ENCODE data around the gene ERG. TPM values are rescaled to one million over a fixed set of nuclear protein-coding genes. Genes with fewer than 3 reads are reported as not detected.

The ERG gene
- polyA plus RNA-seq, 1 donor from 2014 or later, result not detected

DNA sequence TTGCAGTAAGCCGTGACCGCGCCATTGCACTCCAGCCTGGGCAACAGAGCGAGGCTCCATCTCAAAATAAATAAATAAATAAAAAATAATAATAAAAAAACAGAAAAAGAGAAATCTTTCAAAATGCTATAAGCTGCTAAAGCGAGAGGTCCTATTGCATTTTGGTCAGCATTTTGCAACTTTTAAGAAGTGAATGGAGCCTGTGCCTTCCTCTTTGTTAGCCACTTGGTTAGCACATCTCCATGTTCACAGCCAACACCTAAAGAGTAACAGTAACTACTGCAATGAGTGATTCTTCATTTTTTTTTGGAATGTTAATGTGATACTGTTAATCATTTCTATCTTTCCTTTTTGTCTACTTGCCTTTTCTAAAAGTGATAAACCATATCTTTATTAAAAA is 80.6 kb downstream of the ERG start:
- H2AFZ ChIP-seq (ENCODE audit: low read depth, low read length), result no peak overlapping the region
- H3K27ac ChIP-seq (ENCODE audit: low read length), result no peak overlapping the region
- H3F3A ChIP-seq (ENCODE audit: insufficient read depth, low read length, poor library complexity, severe bottlenecking), result no peaks in the 10 kb centered on the region
- H3K4me3 ChIP-seq (ENCODE audit: low read length), result no peak overlapping the region
- no peaks in the 10 kb centered on the region for H3K79me2 ChIP-seq (replicated peaks; ENCODE audit: insufficient read depth, low read length)
- H3K4me2 ChIP-seq (ENCODE audit: low read length), result no peak overlapping the region
- no peaks in the 10 kb centered on the region for H3K9me3 ChIP-seq (ENCODE audit: low read length)
- H3K9me2 ChIP-seq (ENCODE audit: insufficient read depth, low read length), result no peaks in the 10 kb centered on the region
- H3K36me3 ChIP-seq (ENCODE audit: insufficient read depth, low read length), result no peaks in the 10 kb centered on the region
- H3K9ac ChIP-seq (ENCODE audit: low read length), result no peak overlapping the region
- no peaks in the 10 kb centered on the region for H3K27me3 ChIP-seq (ENCODE audit: insufficient read depth, low read depth, low read length)
- TF ChIP-seq EP300 (conservative IDR thresholded peaks at IDR 0.05; ENCODE audit: poor library complexity, severe bottlenecking), result no peak
- TF ChIP-seq, protein P1, sequence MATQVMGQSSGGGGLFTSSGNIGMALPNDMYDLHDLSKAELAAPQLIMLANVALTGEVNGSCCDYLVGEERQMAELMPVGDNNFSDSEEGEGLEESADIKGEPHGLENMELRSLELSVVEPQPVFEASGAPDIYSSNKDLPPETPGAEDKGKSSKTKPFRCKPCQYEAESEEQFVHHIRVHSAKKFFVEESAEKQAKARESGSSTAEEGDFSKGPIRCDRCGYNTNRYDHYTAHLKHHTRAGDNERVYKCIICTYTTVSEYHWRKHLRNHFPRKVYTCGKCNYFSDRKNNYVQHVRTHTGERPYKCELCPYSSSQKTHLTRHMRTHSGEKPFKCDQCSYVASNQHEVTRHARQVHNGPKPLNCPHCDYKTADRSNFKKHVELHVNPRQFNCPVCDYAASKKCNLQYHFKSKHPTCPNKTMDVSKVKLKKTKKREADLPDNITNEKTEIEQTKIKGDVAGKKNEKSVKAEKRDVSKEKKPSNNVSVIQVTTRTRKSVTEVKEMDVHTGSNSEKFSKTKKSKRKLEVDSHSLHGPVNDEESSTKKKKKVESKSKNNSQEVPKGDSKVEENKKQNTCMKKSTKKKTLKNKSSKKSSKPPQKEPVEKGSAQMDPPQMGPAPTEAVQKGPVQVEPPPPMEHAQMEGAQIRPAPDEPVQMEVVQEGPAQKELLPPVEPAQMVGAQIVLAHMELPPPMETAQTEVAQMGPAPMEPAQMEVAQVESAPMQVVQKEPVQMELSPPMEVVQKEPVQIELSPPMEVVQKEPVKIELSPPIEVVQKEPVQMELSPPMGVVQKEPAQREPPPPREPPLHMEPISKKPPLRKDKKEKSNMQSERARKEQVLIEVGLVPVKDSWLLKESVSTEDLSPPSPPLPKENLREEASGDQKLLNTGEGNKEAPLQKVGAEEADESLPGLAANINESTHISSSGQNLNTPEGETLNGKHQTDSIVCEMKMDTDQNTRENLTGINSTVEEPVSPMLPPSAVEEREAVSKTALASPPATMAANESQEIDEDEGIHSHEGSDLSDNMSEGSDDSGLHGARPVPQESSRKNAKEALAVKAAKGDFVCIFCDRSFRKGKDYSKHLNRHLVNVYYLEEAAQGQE (IDR thresholded peaks at IDR 0.05; ENCODE audit: borderline replicate concordance), result no peak
- TF ChIP-seq POLR2AphosphoS5 (IDR thresholded peaks at IDR 0.05), result no peak
- no peak for TF ChIP-seq MXI1 (conservative IDR thresholded peaks at IDR 0.05; ENCODE audit: poor library complexity, severe bottlenecking)
- TF ChIP-seq TAF1 (IDR thresholded peaks at IDR 0.05; ENCODE audit: low read depth), result no peak
- TF ChIP-seq EZH2 (IDR thresholded peaks at IDR 0.05; ENCODE audit: borderline replicate concordance, insufficient read depth, low read length, poor library complexity, severe bottlenecking), result no peak
- no peak for TF ChIP-seq RAD21 (conservative IDR thresholded peaks at IDR 0.05)
- TF ChIP-seq, protein P2, sequence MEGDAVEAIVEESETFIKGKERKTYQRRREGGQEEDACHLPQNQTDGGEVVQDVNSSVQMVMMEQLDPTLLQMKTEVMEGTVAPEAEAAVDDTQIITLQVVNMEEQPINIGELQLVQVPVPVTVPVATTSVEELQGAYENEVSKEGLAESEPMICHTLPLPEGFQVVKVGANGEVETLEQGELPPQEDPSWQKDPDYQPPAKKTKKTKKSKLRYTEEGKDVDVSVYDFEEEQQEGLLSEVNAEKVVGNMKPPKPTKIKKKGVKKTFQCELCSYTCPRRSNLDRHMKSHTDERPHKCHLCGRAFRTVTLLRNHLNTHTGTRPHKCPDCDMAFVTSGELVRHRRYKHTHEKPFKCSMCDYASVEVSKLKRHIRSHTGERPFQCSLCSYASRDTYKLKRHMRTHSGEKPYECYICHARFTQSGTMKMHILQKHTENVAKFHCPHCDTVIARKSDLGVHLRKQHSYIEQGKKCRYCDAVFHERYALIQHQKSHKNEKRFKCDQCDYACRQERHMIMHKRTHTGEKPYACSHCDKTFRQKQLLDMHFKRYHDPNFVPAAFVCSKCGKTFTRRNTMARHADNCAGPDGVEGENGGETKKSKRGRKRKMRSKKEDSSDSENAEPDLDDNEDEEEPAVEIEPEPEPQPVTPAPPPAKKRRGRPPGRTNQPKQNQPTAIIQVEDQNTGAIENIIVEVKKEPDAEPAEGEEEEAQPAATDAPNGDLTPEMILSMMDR (IDR thresholded peaks at IDR 0.05; ENCODE audit: poor library complexity, severe bottlenecking), result no peak
- no peak for TF ChIP-seq SMC3 (conservative IDR thresholded peaks at IDR 0.05; ENCODE audit: poor library complexity)
- no peaks in the 10 kb centered on the region for H4K20me1 ChIP-seq (ENCODE audit: insufficient read depth)

DNA sequence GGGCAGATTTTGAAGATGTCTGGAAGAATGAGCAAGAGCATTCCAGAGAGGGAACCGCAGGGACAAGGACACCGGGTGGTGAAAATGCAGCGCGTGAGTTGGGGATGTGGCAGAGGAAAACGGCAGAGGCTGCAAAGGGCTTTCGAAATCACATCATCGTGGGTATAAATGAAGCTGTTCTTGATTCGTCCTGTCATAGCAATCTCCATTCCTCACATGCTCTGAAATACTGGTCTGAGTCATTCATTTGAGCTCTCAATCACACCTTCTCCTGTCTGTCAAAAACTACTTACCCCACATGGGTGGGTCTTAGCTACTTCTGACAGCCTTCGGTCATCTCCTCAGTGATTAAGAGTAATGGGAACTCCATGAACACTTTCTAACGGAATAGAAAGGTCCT is 81.5 kb downstream of the ERG start:
- H3F3A ChIP-seq (ENCODE audit: insufficient read depth, low read length, poor library complexity, severe bottlenecking), result no peaks in the 10 kb centered on the region
- no peaks in the 10 kb centered on the region for H3K9me2 ChIP-seq (ENCODE audit: insufficient read depth, low read length)
- no peak overlapping the region for H3K27ac ChIP-seq (ENCODE audit: low read length)
- H3K4me2 ChIP-seq (ENCODE audit: low read length), result no peak overlapping the region
- no peak overlapping the region for H3K9ac ChIP-seq (ENCODE audit: low read length)
- H3K27me3 ChIP-seq (ENCODE audit: insufficient read depth, low read depth, low read length), result no peaks in the 10 kb centered on the region
- no peak overlapping the region for H2AFZ ChIP-seq (ENCODE audit: low read depth, low read length)
- H3K9me3 ChIP-seq (ENCODE audit: low read length), result no peaks in the 10 kb centered on the region
- H3K4me3 ChIP-seq (ENCODE audit: low read length), result no peak overlapping the region
- no peaks in the 10 kb centered on the region for H3K36me3 ChIP-seq (ENCODE audit: insufficient read depth, low read length)
- no peaks in the 10 kb centered on the region for H3K79me2 ChIP-seq (replicated peaks; ENCODE audit: insufficient read depth, low read length)
- H4K20me1 ChIP-seq (ENCODE audit: insufficient read depth), result no peaks in the 10 kb centered on the region
- TF ChIP-seq SMC3 (conservative IDR thresholded peaks at IDR 0.05; ENCODE audit: poor library complexity), result no peak
- TF ChIP-seq, protein P1 (IDR thresholded peaks at IDR 0.05; ENCODE audit: borderline replicate concordance), result no peak
- TF ChIP-seq TAF1 (IDR thresholded peaks at IDR 0.05; ENCODE audit: low read depth), result no peak
- no peak for TF ChIP-seq EP300 (conservative IDR thresholded peaks at IDR 0.05; ENCODE audit: poor library complexity, severe bottlenecking)
- no peak for TF ChIP-seq EZH2 (IDR thresholded peaks at IDR 0.05; ENCODE audit: borderline replicate concordance, insufficient read depth, low read length, poor library complexity, severe bottlenecking)
- TF ChIP-seq, protein P2 (IDR thresholded peaks at IDR 0.05; ENCODE audit: poor library complexity, severe bottlenecking), result no peak
- no peak for TF ChIP-seq POLR2AphosphoS5 (IDR thresholded peaks at IDR 0.05)
- no peak for TF ChIP-seq MXI1 (conservative IDR thresholded peaks at IDR 0.05; ENCODE audit: poor library complexity, severe bottlenecking)
- no peak for TF ChIP-seq RAD21 (conservative IDR thresholded peaks at IDR 0.05)
